CD4-positive, alpha-beta T cell treated with Interleukin-4 for 1 hour (primary cell): ENCODE data around the gene SIRPB1.
"Not testable (repeated sequence)": the region's sequence is repeated elsewhere in the genome, so short reads cannot be mapped to it uniquely, and the experiment has no call there.

Experiments
- DNase-seq, 2 donors: peaks; one replicate each; pipeline ENCODE4 v3.0.0-alpha.2; 2020 to 2022

SIRPB1 gene

GRCh38 chr20:1619861-1620444 lies at the start of gene SIRPB1:
Gene SIRPB1 (minus strand): TSS chr20:1620009. CDS start chr20:1619944, 65 bp downstream.
- peak; percentile 25 to 31 for DNase-seq

GRCh38 chr20:1669304-1669703 lies 49.5 kb upstream of the SIRPB1 start:
- no peak for DNase-seq

GRCh38 chr20:1667502-1668085 lies 47.8 kb upstream of the SIRPB1 start:
- no peak for DNase-seq

GRCh38 chr20:1666802-1667201 lies 47.0 kb upstream of the SIRPB1 start:
- no peak for DNase-seq

GRCh38 chr20:1665345-1665744 lies 45.5 kb upstream of the SIRPB1 start:
- DNase-seq, result no peak

GRCh38 chr20:1664911-1665310 lies 45.1 kb upstream of the SIRPB1 start:
- peak; percentile 47 to 61 for DNase-seq

GRCh38 chr20:1663917-1664316 lies 44.1 kb upstream of the SIRPB1 start:
- no peak for DNase-seq

- no peak for DNase-seq
Measured at GRCh38 chr20:1661542-1662299, 41.9 kb upstream of the SIRPB1 start.

GRCh38 chr20:1660246-1660645 lies 40.4 kb upstream of the SIRPB1 start:
- DNase-seq, result peak in 1 of 2 donors; percentile 65

GRCh38 chr20:1657556-1658334 lies 37.9 kb upstream of the SIRPB1 start, which contains the start of gene SIRPG:
Gene SIRPG (minus strand): TSS chr20:1657779. CDS start chr20:1657714, 65 bp downstream.
- DNase-seq, result peak in 1 of 2 donors; percentile 48

- no peak for DNase-seq
Measured at GRCh38 chr20:1656844-1657243, 37.0 kb upstream of the SIRPB1 start.

GRCh38 chr20:1654996-1655395 lies 35.2 kb upstream of the SIRPB1 start:
- peak in 1 of 2 donors; percentile 70 for DNase-seq

- DNase-seq, result no peak
Measured at GRCh38 chr20:1652960-1653359, 33.2 kb upstream of the SIRPB1 start.

- DNase-seq, result no peak
Measured at GRCh38 chr20:1652104-1652503, 32.3 kb upstream of the SIRPB1 start.

GRCh38 chr20:1651268-1652058 lies 31.7 kb upstream of the SIRPB1 start:
- DNase-seq, result no peak

- no peak for DNase-seq
Measured at GRCh38 chr20:1648101-1648500, 28.3 kb upstream of the SIRPB1 start.

GRCh38 chr20:1646975-1647431 lies 27.2 kb upstream of the SIRPB1 start:
- no peak for DNase-seq

GRCh38 chr20:1644101-1644962 lies 24.5 kb upstream of the SIRPB1 start:
- no peak for DNase-seq

GRCh38 chr20:1638643-1639042 lies 18.8 kb upstream of the SIRPB1 start:
- not testable (repeated sequence) for DNase-seq

GRCh38 chr20:1637755-1638154 lies 17.9 kb upstream of the SIRPB1 start:
- no peak for DNase-seq

- no peak for DNase-seq
Measured at GRCh38 chr20:1637226-1637625, 17.4 kb upstream of the SIRPB1 start.
